HG02970 (cell line): ENCODE data around the gene C5orf47.

ENCODE experiments used
- ATAC-seq: cut with Tn5 transposase; IDR thresholded peaks from one replicate; pipeline ENCODE4 v1.9.1; 2021; ENCODE audit warnings: mild to moderate bottlenecking, moderate library complexity, moderate number of reproducible peaks; ENCODE audit not compliant: unreplicated experiment, low FRiP score

The C5orf47 gene

GRCh38 chr5:174022384-174023095 lies 33.6 kb downstream of the C5orf47 start:
- ATAC-seq = no peak

- ATAC-seq = no peak
Observed at GRCh38 chr5:174030286-174030685, 41.3 kb downstream of the C5orf47 start.

GRCh38 chr5:174044466-174045254 lies 55.7 kb downstream of the C5orf47 start:
- ATAC-seq = no peak

- ATAC-seq = no peak
Observed at GRCh38 chr5:174045470-174046025, 56.6 kb downstream of the C5orf47 start, which contains the start of gene NSG2. TSS of gene NSG2 (plus strand) at chr5:174045706. CDS start at chr5:174046756, 1,050 bp downstream.

- ATAC-seq = no peak
Observed at GRCh38 chr5:174046558-174046957, 57.6 kb downstream of the C5orf47 start.

- no peak for ATAC-seq
Observed at GRCh38 chr5:174047472-174048099, 58.6 kb downstream of the C5orf47 start.

- ATAC-seq = no peak
Observed at GRCh38 chr5:174052636-174053035, 63.7 kb downstream of the C5orf47 start.

- no peak for ATAC-seq
Observed at GRCh38 chr5:174053905-174054304, 64.9 kb downstream of the C5orf47 start.
